C4-2B (cell line): ENCODE data around the gene KDM2A.

Source experiments
- H3K27ac ChIP-seq: fragments of 450-650 bp; 2 replicates; pipeline ENCODE4 v1.5.1; 2017
- ZFX ChIP-seq: fragments of 450-650 bp; IDR thresholded peaks from 2 replicates; pipeline ENCODE4 v1.6.1; 2017
- TF ChIP-seq, protein P1 (sequence below): fragments of 450-650 bp; conservative IDR thresholded peaks from 2 replicates; pipeline ENCODE4 v1.5.1; 2017; ENCODE audit warnings: mild to moderate bottlenecking

The KDM2A gene

GRCh38 chr11:67082071-67082791 is 36.8 kb upstream of the KDM2A start:
- no peak overlapping the region for H3K27ac ChIP-seq

GRCh38 chr11:67083786-67084366 is 35.2 kb upstream of the KDM2A start:
- H3K27ac ChIP-seq: no peak overlapping the region
- TF ChIP-seq, protein P1, sequence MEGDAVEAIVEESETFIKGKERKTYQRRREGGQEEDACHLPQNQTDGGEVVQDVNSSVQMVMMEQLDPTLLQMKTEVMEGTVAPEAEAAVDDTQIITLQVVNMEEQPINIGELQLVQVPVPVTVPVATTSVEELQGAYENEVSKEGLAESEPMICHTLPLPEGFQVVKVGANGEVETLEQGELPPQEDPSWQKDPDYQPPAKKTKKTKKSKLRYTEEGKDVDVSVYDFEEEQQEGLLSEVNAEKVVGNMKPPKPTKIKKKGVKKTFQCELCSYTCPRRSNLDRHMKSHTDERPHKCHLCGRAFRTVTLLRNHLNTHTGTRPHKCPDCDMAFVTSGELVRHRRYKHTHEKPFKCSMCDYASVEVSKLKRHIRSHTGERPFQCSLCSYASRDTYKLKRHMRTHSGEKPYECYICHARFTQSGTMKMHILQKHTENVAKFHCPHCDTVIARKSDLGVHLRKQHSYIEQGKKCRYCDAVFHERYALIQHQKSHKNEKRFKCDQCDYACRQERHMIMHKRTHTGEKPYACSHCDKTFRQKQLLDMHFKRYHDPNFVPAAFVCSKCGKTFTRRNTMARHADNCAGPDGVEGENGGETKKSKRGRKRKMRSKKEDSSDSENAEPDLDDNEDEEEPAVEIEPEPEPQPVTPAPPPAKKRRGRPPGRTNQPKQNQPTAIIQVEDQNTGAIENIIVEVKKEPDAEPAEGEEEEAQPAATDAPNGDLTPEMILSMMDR: no peak
- no peak for TF ChIP-seq ZFX

More at GRCh38 chr11:67082071-67082791, 36.8 kb upstream of the KDM2A start:
- TF ChIP-seq, protein P1: no peak
- no peak for TF ChIP-seq ZFX

DNA sequence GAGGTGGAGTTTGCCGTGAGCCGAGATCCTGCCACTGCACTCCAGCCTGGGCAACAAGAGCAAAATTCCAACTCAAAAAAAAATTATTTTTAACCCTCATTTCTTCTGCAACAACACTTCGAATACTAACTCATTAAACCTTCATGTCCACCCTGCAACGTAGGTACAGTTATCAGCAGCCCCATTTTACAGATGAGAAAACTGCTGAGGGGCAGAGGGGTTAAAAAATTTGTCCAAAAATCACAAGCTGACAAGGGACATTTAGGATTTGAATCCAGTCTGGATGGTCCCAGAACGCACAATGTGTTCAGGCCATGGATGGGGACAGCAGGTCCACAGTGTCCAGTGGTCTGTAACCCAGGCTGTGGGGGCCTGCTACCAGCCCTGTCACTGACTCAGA is 33.4 kb upstream of the KDM2A start:
- no peak for TF ChIP-seq ZFX
- TF ChIP-seq, protein P1: no peak
- no peak overlapping the region for H3K27ac ChIP-seq

- no peak overlapping the region for H3K27ac ChIP-seq
- no peak for TF ChIP-seq ZFX
- TF ChIP-seq, protein P1: no peak
Observed at GRCh38 chr11:67090717-67091116, 28.3 kb upstream of the KDM2A start.

DNA sequence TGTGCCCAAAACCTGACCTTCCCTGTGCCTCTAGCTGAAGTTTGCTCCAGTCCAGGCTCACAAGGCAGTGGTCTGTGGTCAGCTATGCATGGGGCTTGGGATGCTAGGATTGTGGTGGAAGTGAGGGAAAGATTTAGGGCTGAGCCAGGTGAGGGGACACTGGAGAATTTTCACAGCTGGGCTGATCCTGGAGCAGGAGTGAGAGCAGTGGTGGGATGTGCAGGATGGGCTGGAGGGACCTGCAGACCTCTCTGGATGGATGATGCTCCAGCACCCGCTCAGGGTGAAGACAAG is 23.9 kb upstream of the KDM2A start:
- TF ChIP-seq, protein P1: no peak
- TF ChIP-seq ZFX: no peak
- H3K27ac ChIP-seq: no peak overlapping the region

DNA sequence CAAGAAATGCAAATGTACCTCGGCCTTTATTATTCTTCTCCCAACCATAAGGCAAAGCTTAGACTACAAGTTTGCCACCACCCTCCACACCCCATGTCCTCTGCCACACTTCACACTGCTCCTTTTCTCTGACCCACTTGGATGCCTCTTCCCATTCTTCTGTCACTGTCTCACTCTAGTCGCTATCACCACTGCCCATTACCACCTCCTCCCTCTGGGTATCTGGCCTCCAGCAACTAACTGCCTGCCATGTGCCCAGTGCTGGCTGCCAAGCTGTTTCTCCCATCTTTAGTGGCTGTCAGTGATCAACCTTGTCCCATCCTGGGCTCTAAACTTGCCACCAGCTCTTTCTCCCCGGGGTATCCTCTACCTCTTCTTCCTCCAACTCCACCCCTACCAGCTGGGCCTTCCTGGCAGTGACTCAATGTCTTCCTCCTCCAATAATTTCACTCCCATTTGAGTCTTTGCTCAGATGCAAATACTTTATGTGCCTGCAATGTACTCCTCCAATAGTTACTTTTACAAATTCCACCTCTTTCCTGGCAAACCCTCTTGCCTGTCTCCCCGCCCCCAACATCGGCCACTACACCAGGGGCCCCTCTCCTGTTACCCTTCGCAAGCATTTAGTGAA is 20.1 kb upstream of the KDM2A start:
- H3K27ac ChIP-seq: no peak overlapping the region
- no peak for TF ChIP-seq ZFX
- TF ChIP-seq, protein P1: no peak

DNA sequence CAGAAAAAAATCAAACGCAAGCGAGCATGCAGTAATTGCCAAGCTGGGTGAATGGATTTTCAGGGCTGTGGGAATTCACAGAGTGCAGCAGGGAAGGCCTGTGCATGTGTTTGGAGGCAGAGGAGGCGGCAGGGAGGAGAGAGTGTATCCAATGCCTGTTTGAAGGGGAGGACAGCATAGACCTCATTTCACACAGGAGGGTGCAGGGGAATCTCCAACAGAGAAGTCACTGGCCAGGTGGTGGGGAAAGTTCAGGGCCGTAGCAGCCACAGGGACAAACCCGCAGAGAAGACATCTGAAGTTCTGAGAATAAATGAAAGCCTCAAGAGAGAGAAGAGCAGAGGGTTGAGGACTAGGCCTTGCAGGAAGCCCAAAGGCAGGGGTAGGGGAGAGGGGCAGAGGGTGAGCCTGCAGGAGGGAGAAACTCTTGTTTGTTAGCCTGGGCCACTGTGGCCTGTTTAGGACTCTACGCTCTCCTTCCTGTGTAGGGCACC is 19.2 kb upstream of the KDM2A start:
- no peak for TF ChIP-seq ZFX
- TF ChIP-seq, protein P1: no peak
- H3K27ac ChIP-seq: no peak overlapping the region
